HTERT RPE-1 (cell line): ENCODE data around the gene SPINK8.
"Not testable (repeated sequence)": the region's sequence is repeated elsewhere in the genome, so short reads cannot be mapped to it uniquely, and the experiment has no call there.

ENCODE experiments used
- in situ Hi-C: fragments of 300-500 bp; cut with MboI; formaldehyde crosslinking; loops from 4 replicates; pipeline ENCODE4 v1.14.3; 2020; ENCODE audit warnings: low sequenced_read_pairs

SPINK8 gene

GRCh38 chr3:48280881-48281280 lies 52.6 kb downstream of the SPINK8 start:
- in situ Hi-C loops = no loop called here

GRCh38 chr3:48278884-48279559 lies 54.4 kb downstream of the SPINK8 start:
- in situ Hi-C loops = no loop called here

- in situ Hi-C loops = no loop called here
Observed at GRCh38 chr3:48276911-48277641, 56.4 kb downstream of the SPINK8 start.

- in situ Hi-C loops = no loop called here
Observed at GRCh38 chr3:48275287-48276027, 58.0 kb downstream of the SPINK8 start.

GRCh38 chr3:48274452-48274851 lies 59.0 kb downstream of the SPINK8 start:
- in situ Hi-C loops = no loop called here

- in situ Hi-C loops = no loop called here
Observed at GRCh38 chr3:48273594-48274211, 59.8 kb downstream of the SPINK8 start.

- in situ Hi-C loops = no loop called here
Observed at GRCh38 chr3:48271763-48272498, 61.5 kb downstream of the SPINK8 start.

- in situ Hi-C loops = not testable (repeated sequence)
Observed at GRCh38 chr3:48271223-48271622, 62.2 kb downstream of the SPINK8 start.

GRCh38 chr3:48270306-48270705 lies 63.2 kb downstream of the SPINK8 start:
- in situ Hi-C loops = no loop called here

GRCh38 chr3:48269592-48269991 lies 63.9 kb downstream of the SPINK8 start:
- in situ Hi-C loops = no loop called here

GRCh38 chr3:48268936-48269561 lies 64.4 kb downstream of the SPINK8 start:
- in situ Hi-C loops = no loop called here

- in situ Hi-C loops = no loop called here
Observed at GRCh38 chr3:48268381-48268935, 65.0 kb downstream of the SPINK8 start.

- in situ Hi-C loops = no loop called here
Observed at GRCh38 chr3:48267782-48268181, 65.7 kb downstream of the SPINK8 start.

GRCh38 chr3:48258530-48258929 lies 74.9 kb downstream of the SPINK8 start:
- in situ Hi-C loops = no loop called here
